ENCODE measurements around the gene RYR2. TPM values are rescaled to one million over a fixed set of nuclear protein-coding genes. Genes with fewer than 3 reads are reported as not detected.

RYR2 gene
- polyA plus RNA-seq, 1 of the 3 experiments (the other 2 are of a cell fraction): under 0.01 TPM

- Histone ChIP-seq H2AFZ (ENCODE audit: low read depth) (no peak overlapping the region), H3K9ac (no peak overlapping the region), H3F3A (replicated peaks; ENCODE audit: insufficient read depth) (no peaks in the 10 kb centered on the region), H3K27ac (ENCODE audit: low read depth in 2 of 2, low read length in 1 of 2) (no peak overlapping the region), H4K20me1 (ENCODE audit: insufficient read depth) (no peaks in the 10 kb centered on the region), H3K27me3 (ENCODE audit: insufficient read depth) (no peaks in the 10 kb centered on the region), H3K9me3 (no peaks in the 10 kb centered on the region), H3K4me1 (ENCODE audit: control insufficient read depth in 1 of 2, insufficient read depth in 2 of 2, low read depth in 1 of 2, low read length in 1 of 2) (no peaks in the 10 kb centered on the region), H3K4me2 (no peak overlapping the region), H3K36me3 (replicated peaks in 1 of 2; ENCODE audit: control insufficient read depth in 1 of 2, insufficient read depth in 2 of 2, low read length in 1 of 2) (no peaks in the 10 kb centered on the region), H3K79me2 (ENCODE audit: insufficient read depth) (no peaks in the 10 kb centered on the region), H3K4me3 (ENCODE audit: low read depth in 2 of 2, low read length in 1 of 2) (no peak overlapping the region), H3K9me2 (no peaks in the 10 kb centered on the region)
- WGBS (ENCODE audit: low lambda C conversion rate): 26% methylated on average over 4 of the region's 4 CpGs
- POLR2A ChIA-PET: no interaction called here
- CTCF ChIA-PET: no interaction called here
- TF ChIP-seq ELF1 (IDR thresholded peaks at IDR 0.05) (no peak), PBX3 (IDR thresholded peaks at IDR 0.05) (no peak), FOXJ3 (CRISPR knock-in tag; IDR thresholded peaks at IDR 0.05) (no peak), GABPA (IDR thresholded peaks at IDR 0.05; ENCODE audit: low read depth) (no peak), CTCF (IDR thresholded peaks at IDR 0.05) (no peak), SIN3A (IDR thresholded peaks at IDR 0.05; ENCODE audit: borderline replicate concordance, low read depth, low read length) (no peak), SMC3 (IDR thresholded peaks at IDR 0.05; ENCODE audit: low read depth, low read length) (no peak), EP300 (IDR thresholded peaks at IDR 0.05; ENCODE audit: borderline replicate concordance in 1 of 2, low read depth in 1 of 2, low read length in 1 of 2) (no peak), FOSL2 (IDR thresholded peaks at IDR 0.05; ENCODE audit: borderline replicate concordance, low read depth) (no peak), MXI1 (IDR thresholded peaks at IDR 0.05; ENCODE audit: low read depth, low read length) (no peak), RXRA (IDR thresholded peaks at IDR 0.05; ENCODE audit: borderline replicate concordance, low read depth) (no peak), EZH2phosphoT487 (IDR thresholded peaks at IDR 0.05; ENCODE audit: borderline replicate concordance, low read depth) (no peak), RFX5 (IDR thresholded peaks at IDR 0.05; ENCODE audit: low read length) (no peak), RAD21 (IDR thresholded peaks at IDR 0.05; ENCODE audit: low read length) (no peak), GATA2 (CRISPR knock-in tag; IDR thresholded peaks at IDR 0.05) (no peak), TEAD4 (IDR thresholded peaks at IDR 0.05; ENCODE audit: borderline replicate concordance, insufficient read depth) (no peak)
- TF ChIP-seq, protein P1, sequence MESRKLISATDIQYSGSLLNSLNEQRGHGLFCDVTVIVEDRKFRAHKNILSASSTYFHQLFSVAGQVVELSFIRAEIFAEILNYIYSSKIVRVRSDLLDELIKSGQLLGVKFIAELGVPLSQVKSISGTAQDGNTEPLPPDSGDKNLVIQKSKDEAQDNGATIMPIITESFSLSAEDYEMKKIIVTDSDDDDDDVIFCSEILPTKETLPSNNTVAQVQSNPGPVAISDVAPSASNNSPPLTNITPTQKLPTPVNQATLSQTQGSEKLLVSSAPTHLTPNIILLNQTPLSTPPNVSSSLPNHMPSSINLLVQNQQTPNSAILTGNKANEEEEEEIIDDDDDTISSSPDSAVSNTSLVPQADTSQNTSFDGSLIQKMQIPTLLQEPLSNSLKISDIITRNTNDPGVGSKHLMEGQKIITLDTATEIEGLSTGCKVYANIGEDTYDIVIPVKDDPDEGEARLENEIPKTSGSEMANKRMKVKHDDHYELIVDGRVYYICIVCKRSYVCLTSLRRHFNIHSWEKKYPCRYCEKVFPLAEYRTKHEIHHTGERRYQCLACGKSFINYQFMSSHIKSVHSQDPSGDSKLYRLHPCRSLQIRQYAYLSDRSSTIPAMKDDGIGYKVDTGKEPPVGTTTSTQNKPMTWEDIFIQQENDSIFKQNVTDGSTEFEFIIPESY (IDR thresholded peaks at IDR 0.05; ENCODE audit: borderline replicate concordance, low read depth): no peak
- TF ChIP-seq, protein P2, sequence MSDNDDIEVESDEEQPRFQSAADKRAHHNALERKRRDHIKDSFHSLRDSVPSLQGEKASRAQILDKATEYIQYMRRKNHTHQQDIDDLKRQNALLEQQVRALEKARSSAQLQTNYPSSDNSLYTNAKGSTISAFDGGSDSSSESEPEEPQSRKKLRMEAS (IDR thresholded peaks at IDR 0.05; ENCODE audit: low read depth): no peak
- TF ChIP-seq, protein P3, sequence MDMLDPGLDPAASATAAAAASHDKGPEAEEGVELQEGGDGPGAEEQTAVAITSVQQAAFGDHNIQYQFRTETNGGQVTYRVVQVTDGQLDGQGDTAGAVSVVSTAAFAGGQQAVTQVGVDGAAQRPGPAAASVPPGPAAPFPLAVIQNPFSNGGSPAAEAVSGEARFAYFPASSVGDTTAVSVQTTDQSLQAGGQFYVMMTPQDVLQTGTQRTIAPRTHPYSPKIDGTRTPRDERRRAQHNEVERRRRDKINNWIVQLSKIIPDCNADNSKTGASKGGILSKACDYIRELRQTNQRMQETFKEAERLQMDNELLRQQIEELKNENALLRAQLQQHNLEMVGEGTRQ (IDR thresholded peaks at IDR 0.05; ENCODE audit: borderline replicate concordance, low read depth, low read length): no peak
- DNase-seq: no peak
These were observed 356.8 kb downstream of the RYR2 start for GRCh38 chr1:237398751-237399150.

Measured in SK-N-SH (cell line).